ENCODE data around the gene SLC13A3.

- TF ChIP-seq CTCF (IDR thresholded peaks at IDR 0.05) (no peak), POLR2A (IDR thresholded peaks at IDR 0.05) (no peak)
Observed at GRCh38 chr20:46639587-46639986, 11.7 kb downstream of the SLC13A3 start.

Measured in tibial nerve (tissue), 3 donors.